Erythroblast (primary cell): Measurements from ENCODE around the gene LAMB4.

Experiments
- GATA1 ChIP-seq: IDR thresholded peaks from 2 replicates; pipeline ENCODE4 v1.6.1; 2011; ENCODE audit warnings: low read depth, mild to moderate bottlenecking, control low read depth, low read length, moderate library complexity
- POLR2A ChIP-seq: IDR thresholded peaks from 2 replicates; pipeline ENCODE4 v1.6.1; 2011; ENCODE audit warnings: mild to moderate bottlenecking, low read length

- TF ChIP-seq POLR2A (no peak), GATA1 (no peak)
Measured at GRCh38 chr7:108048422-108048821, 81.7 kb downstream of the LAMB4 start.
